GM23338 (cell line): ENCODE measurements around the gene UBE2V1. TPM values are rescaled to one million over a fixed set of nuclear protein-coding genes. Genes with fewer than 3 reads are reported as not detected.

Experiments
- ATAC-seq: fragments of 200-7000 bp; cut with Tn5 transposase; 3 replicates; pipeline ENCODE4 v1.9.1; 2020
- DNase-seq: peaks from one replicate; pipeline ENCODE4 v3.0.0-alpha.2; 2015; ENCODE audit warnings: low spot score
- H2AFZ ChIP-seq: fragments of 200-600 bp; sonication (generic); 2 replicates; pipeline ENCODE4 v1.8.0; 2016; ENCODE audit warnings: antibody characterized with exemption, mild to moderate bottlenecking, moderate library complexity
- H3F3A ChIP-seq: fragments of 200-600 bp; sonication (generic); replicated peaks from 2 replicates; pipeline ENCODE4 v1.8.0; 2017; ENCODE audit warnings: antibody characterized with exemption, mixed run types, low read depth
- H3K27ac ChIP-seq: fragments of 200-600 bp; sonication (generic); 2 replicates; pipeline ENCODE4 v1.6.1; 2016; ENCODE audit warnings: low read depth
- H3K27me3 ChIP-seq: fragments of 200-600 bp; sonication (generic); 2 replicates; pipeline ENCODE4 v1.8.0; 2016; ENCODE audit warnings: mild to moderate bottlenecking, mixed run types, moderate library complexity; ENCODE audit not compliant: insufficient read depth
- H3K36me3 ChIP-seq: fragments of 200-600 bp; sonication (generic); 2 replicates; pipeline ENCODE4 v1.8.0; 2016; ENCODE audit warnings: mild to moderate bottlenecking; ENCODE audit not compliant: insufficient read depth
- H3K4me1 ChIP-seq: fragments of 200-600 bp; sonication (generic); 2 replicates; pipeline ENCODE4 v1.8.0; 2016; ENCODE audit warnings: mild to moderate bottlenecking, moderate library complexity; ENCODE audit not compliant: insufficient read depth
- H3K4me2 ChIP-seq: fragments of 200-600 bp; sonication (generic); 2 replicates; pipeline ENCODE4 v1.7.1; 2017; ENCODE audit warnings: mixed run types
- H3K4me3 ChIP-seq: fragments of 200-600 bp; sonication (generic); 2 replicates; pipeline ENCODE4 v1.6.1; 2016; ENCODE audit warnings: mixed run types
- H3K79me2 ChIP-seq: fragments of 200-600 bp; sonication (generic); replicated peaks from 2 replicates; pipeline ENCODE4 v1.8.0; 2017; ENCODE audit warnings: mild to moderate bottlenecking; ENCODE audit not compliant: insufficient read depth
- H3K9me2 ChIP-seq: fragments of 200-600 bp; sonication (generic); 2 replicates; pipeline ENCODE4 v1.8.0; 2017; ENCODE audit not compliant: insufficient read depth
- H4K20me1 ChIP-seq: fragments of 200-600 bp; sonication (generic); replicated peaks from 2 replicates; pipeline ENCODE4 v1.8.0; 2017; ENCODE audit warnings: mild to moderate bottlenecking; ENCODE audit not compliant: insufficient read depth
- H3K27ac Mint-ChIP-seq: 2 replicates; pipeline ENCODE4 v1.8.0; 2020; ENCODE audit warnings: inconsistent platforms, mild to moderate bottlenecking, moderate library complexity, mixed read lengths
- H3K27me3 Mint-ChIP-seq: 3 replicates; pipeline ENCODE4 v1.8.0; 2022; ENCODE audit warnings: low read depth, mild to moderate bottlenecking, moderate library complexity, mixed read lengths, inconsistent platforms; ENCODE audit not compliant: insufficient read depth, poor library complexity
- H3K36me3 Mint-ChIP-seq: 3 replicates; pipeline ENCODE4 v1.8.0; 2021; ENCODE audit warnings: low read depth, mild to moderate bottlenecking, inconsistent platforms, moderate library complexity, mixed read lengths
- H3K4me1 Mint-ChIP-seq: 3 replicates; pipeline ENCODE4 v1.8.0; 2020; ENCODE audit warnings: mild to moderate bottlenecking, inconsistent platforms, mixed read lengths
- H3K4me3 Mint-ChIP-seq: 3 replicates; pipeline ENCODE4 v1.8.0; 2021; ENCODE audit warnings: moderate library complexity, mild to moderate bottlenecking, inconsistent platforms, mixed read lengths
- H3K9me3 Mint-ChIP-seq: 3 replicates; pipeline ENCODE4 v1.8.0; 2020; ENCODE audit warnings: moderate library complexity, mild to moderate bottlenecking, inconsistent platforms, mixed read lengths
- CREB1 ChIP-seq: fragments of 250-450 bp; sonication (Bioruptor Pico); IDR thresholded peaks from 2 replicates; pipeline ENCODE4 v1.5.0; 2020; ENCODE audit warnings: low read depth, mild to moderate bottlenecking, moderate library complexity
- CTCF ChIP-seq, 2 experiments: fragments of 200-600 bp in 1 of 2; sonication (generic) in 1 of 2; conservative IDR thresholded peaks; 2 replicates each; pipeline versions ENCODE4 v1.5.1 to v1.6.1; 2016 to 2017; ENCODE audit warnings: antibody characterized with exemption in 2 of 2, low read depth in 2 of 2, mild to moderate bottlenecking in 2 of 2, moderate library complexity in 1 of 2
- EZH2 ChIP-seq: fragments of 200-600 bp; sonication (generic); IDR thresholded peaks from one replicate; pipeline ENCODE4 v1.8.0; 2017; ENCODE audit warnings: antibody characterized with exemption, mild to moderate bottlenecking, low read depth; ENCODE audit not compliant: unreplicated experiment
- EZH2phosphoT487 ChIP-seq: fragments of 200-600 bp; sonication (generic); IDR thresholded peaks from one replicate; pipeline ENCODE4 v1.8.1; 2018; ENCODE audit warnings: antibody characterized with exemption; ENCODE audit not compliant: unreplicated experiment
- POLR2AphosphoS5 ChIP-seq: IDR thresholded peaks from 2 replicates; pipeline ENCODE4 v1.6.1; 2016; ENCODE audit warnings: antibody characterized with exemption, low read depth
- STAT1 ChIP-seq: IDR thresholded peaks from one replicate; pipeline ENCODE4 v1.6.1; 2016; ENCODE audit warnings: antibody characterized with exemption; ENCODE audit not compliant: unreplicated experiment
- ZNF114 ChIP-seq: fragments of 250-450 bp; sonication (Bioruptor Pico); IDR thresholded peaks from 2 replicates; pipeline ENCODE4 v1.5.0; 2020; ENCODE audit warnings: mild to moderate bottlenecking, moderate library complexity
- ZNF331 ChIP-seq: fragments of 250-450 bp; sonication (Bioruptor Pico); IDR thresholded peaks from 2 replicates; pipeline ENCODE4 v1.5.0; 2020; ENCODE audit warnings: low read depth, mild to moderate bottlenecking, moderate library complexity
- polyA plus RNA-seq: library from polyadenylated mRNA; unstranded; fragments of >200 nt; fragmentation: Nextera tagmentation; extraction: Ambion mirVana; gene quantifications from 2 replicates; pipeline ENCODE4 v1.2.1, GENCODE V29; 2016
- total RNA-seq: library from RNA; depleted of rRNA; stranded (reverse); fragments of >200 nt; shearing (Covaris generic); gene quantifications from 2 replicates; pipeline ENCODE4 v1.2.3, GENCODE V29; 2014

Gene UBE2V1
- total and polyA plus RNA-seq, 2 experiments from 2014 or later: 105 to 302 TPM

- Histone ChIP-seq H4K20me1 (no peaks in the 10 kb centered on the region), H3K4me2 (no peak overlapping the region), H3K27me3 (no peaks in the 10 kb centered on the region), H3F3A (0 out of 2 replicates have a peak, but pooled peaks cover 3% of the 10 kb centered on the region), H3K4me1 (no peaks in the 10 kb centered on the region), H3K4me3 (no peak overlapping the region), H3K27ac (no peak overlapping the region), H3K79me2 (no peaks in the 10 kb centered on the region), H3K9me2 (no peaks in the 10 kb centered on the region), H3K36me3 (no peaks in the 10 kb centered on the region), H2AFZ (peak overlapping the region; percentile 59; the same call in 1 of the 2 replicates)
- Mint-ChIP-seq H3K36me3 (no peaks in the 10 kb centered on the region), H3K4me3 (no peak overlapping the region), H3K27ac (no peak overlapping the region), H3K9me3 (no peaks in the 10 kb centered on the region; the same call in 2 of the 3 replicates), H3K4me1 (peaks cover 13% of the 10 kb centered on the region), H3K27me3 (peaks cover 10% of the 10 kb centered on the region)
- ATAC-seq (no peak), DNase-seq (no peak)
- no peak for TF ChIP-seq ZNF331 (CRISPR knock-in tag)
- TF ChIP-seq CTCF (conservative IDR thresholded peaks at IDR 0.05; ENCODE audit: low read depth in 2 of 2): peak in 1 of 2 experiments; percentile 43; a peak in 2 of 4 replicates
- no peak for TF ChIP-seq EZH2
These were observed 69.2 kb downstream of the UBE2V1 start for GRCh38 chr20:50043573-50044352.

GRCh38 chr20:50042370-50043313 lies 70.3 kb downstream of the UBE2V1 start:
- Histone ChIP-seq H3K4me2 (no peak overlapping the region), H3K79me2 (no peaks in the 10 kb centered on the region), H4K20me1 (no peaks in the 10 kb centered on the region), H3K4me1 (no peaks in the 10 kb centered on the region), H3K27ac (no peak overlapping the region), H3K9me2 (no peaks in the 10 kb centered on the region), H3K36me3 (no peaks in the 10 kb centered on the region), H3K4me3 (no peak overlapping the region), H2AFZ (no peak overlapping the region), H3F3A (0 out of 2 replicates have a peak, but pooled peaks cover 3% of the 10 kb centered on the region), H3K27me3 (no peaks in the 10 kb centered on the region)
- Mint-ChIP-seq H3K4me1 (peaks cover 16% of the 10 kb centered on the region), H3K27me3 (peaks cover 9% of the 10 kb centered on the region), H3K27ac (no peak overlapping the region), H3K36me3 (no peaks in the 10 kb centered on the region), H3K4me3 (no peak overlapping the region), H3K9me3 (no peaks in the 10 kb centered on the region; the same call in 2 of the 3 replicates)
- ATAC-seq (no peak), DNase-seq (no peak)
- TF ChIP-seq STAT1 (no peak), ZNF331 (CRISPR knock-in tag) (no peak), CREB1 (no peak), CTCF (conservative IDR thresholded peaks at IDR 0.05; ENCODE audit: low read depth in 2 of 2) (no peak), POLR2AphosphoS5 (no peak), ZNF114 (CRISPR knock-in tag) (no peak), EZH2phosphoT487 (no peak)
